Astrocyte of the spinal cord (primary cell): ENCODE data around the gene TAAR8.
A peak's percentile ranks its signal among the peaks of the same experiment; 100 is the strongest.
"Not testable (repeated sequence)": the region's sequence is repeated elsewhere in the genome, so short reads cannot be mapped to it uniquely, and the experiment has no call there.

Source experiments
- DNase-seq: peaks from one replicate; pipeline ENCODE4 v3.0.0; 2011; ENCODE audit warnings: low read depth, low spot score
- H3K4me3 ChIP-seq: 2 replicates; pipeline ENCODE4 v1.5.1; 2011; ENCODE audit warnings: low read depth, mild to moderate bottlenecking, low read length, moderate library complexity
- CTCF ChIP-seq: IDR thresholded peaks from 2 replicates; pipeline ENCODE4 v1.5.1; 2012; ENCODE audit warnings: low read depth, mild to moderate bottlenecking, low read length, inconsistent platforms
- in situ Hi-C: cut with HindIII; loops from 2 replicates; pipeline ENCODE4 v1.10.0; 2017; ENCODE audit warnings: low sequenced_read_pairs

The TAAR8 gene

DNA sequence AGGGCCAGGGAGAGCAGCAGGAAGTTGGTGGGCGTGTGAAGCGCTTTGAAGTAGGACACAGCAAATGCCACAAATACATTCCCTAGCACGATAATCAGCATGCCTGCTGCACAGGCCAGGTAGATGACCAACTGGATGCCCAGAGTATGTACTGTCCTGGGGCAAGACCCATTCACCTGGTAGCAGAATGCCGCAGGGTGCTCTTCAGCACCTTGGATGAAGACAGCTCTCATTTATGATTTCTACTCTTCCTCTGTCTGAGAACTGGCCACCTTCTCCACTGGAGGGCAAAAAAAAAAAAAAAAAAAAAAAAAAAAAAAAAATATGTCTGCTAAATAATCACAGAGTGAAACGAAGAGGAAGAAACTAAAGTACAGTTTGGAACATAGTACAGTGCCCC is 37.0 kb downstream of the TAAR8 start, which contains the start of gene TAAR5:
Gene TAAR5, minus strand, starts transcription at position 288 of the 400 bp plus-strand sequence. Its CDS starts 55 bp downstream, at position 233.
- TF ChIP-seq CTCF = no peak
- in situ Hi-C loops = no loop called here
- DNase-seq = no peak
- H3K4me3 ChIP-seq = no peak within 1 kb of the TSS

DNA sequence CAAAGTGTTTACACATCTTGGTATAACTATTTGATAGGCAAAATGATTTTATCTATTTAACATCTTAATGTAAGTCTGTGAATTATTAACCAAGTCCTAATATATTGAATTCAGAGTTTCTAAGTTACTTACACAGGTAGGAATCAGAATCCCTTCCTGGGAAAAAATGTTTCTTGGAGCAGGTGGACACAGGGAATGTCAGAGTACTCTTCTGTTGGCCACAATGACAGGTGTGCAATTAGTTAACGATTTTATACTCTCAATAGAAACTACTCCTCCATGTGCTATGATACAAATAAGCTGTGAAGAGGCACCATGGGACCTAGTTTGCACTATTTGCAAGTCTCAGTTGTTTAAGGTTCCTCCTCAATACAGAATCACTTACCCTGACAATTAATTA is 37.9 kb downstream of the TAAR8 start:
- DNase-seq = no peak
- no peak overlapping the region for H3K4me3 ChIP-seq
- no peak for TF ChIP-seq CTCF
- in situ Hi-C loops = no loop called here

DNA sequence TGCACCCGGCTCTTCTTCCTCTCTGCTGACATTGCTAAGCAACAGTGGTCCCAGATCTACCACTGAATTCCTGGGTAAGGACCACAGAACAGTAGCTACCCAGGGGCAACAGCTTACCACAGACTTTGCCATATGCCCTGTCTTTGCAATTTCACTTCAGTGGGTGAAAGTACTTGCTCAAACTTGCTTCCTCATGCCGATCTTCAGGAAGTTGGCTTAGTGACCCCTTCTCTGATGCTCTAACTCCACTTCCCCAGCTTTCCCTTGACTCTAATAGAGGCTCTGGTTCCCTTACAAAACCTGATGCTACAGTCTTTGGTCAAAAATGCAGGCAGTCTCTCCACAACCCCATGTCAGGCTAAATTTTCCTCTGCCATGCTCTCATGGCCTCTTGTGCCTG is 40.4 kb downstream of the TAAR8 start:
- no peak for DNase-seq
- TF ChIP-seq CTCF = no peak
- in situ Hi-C loops = no loop called here

DNA sequence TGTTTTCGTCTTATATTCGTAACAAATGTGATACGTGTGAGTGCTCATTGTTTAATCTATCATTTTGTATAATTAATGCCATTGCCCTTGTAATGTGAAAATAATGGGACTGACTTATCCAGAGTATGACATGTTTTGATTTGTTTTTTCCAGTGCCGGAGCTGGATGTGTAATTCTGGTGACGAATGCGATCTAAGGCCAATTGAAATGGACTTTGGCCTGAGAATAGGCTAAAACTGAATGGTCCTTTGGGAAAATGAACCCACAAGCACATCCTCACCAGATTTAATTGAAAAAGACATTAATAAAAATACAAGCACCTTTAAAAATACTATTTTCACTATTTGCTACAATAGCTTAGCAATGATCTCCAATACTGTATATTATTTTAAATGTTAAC is 43.7 kb downstream of the TAAR8 start:
- in situ Hi-C loops = no loop called here
- TF ChIP-seq CTCF = no peak
- no peak for DNase-seq

More for the DNA sequence above, 40.4 kb downstream of the TAAR8 start:
- H3K4me3 ChIP-seq = no peak overlapping the region

GRCh38 chr6:132598473-132598872 is 46.0 kb downstream of the TAAR8 start:
- no peak for DNase-seq
- TF ChIP-seq CTCF = peak; percentile 41
- no peak overlapping the region for H3K4me3 ChIP-seq
- in situ Hi-C loops = no loop called here

More for the DNA sequence above, 43.7 kb downstream of the TAAR8 start:
- H3K4me3 ChIP-seq = no peak overlapping the region

DNA sequence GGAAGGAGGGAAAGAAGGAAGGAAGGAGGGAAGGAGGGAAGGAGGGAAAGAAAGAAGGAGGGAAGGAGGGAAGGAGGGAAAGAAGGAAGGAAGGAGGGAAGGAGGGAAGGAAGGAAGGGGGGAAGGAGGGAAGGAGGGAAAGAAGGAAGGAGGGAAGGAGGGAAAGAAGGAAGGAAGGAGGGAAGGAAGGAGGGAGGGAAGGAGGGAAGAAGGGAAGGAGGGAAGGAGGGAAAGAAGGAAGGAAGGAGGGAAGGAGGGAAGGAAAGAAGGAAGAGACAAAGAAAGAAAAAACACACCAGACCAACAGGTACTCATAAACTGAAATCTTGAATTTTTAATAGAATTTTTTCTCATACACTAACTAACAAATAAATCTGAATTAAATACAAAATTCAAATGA is 48.4 kb downstream of the TAAR8 start:
- H3K4me3 ChIP-seq, DNase-seq, in situ Hi-C loops: not testable (repeated sequence)
